HG03280 (cell line): ENCODE data around the gene HNRNPD.
"Not testable (repeated sequence)": the region's sequence is repeated elsewhere in the genome, so short reads cannot be mapped to it uniquely, and the experiment has no call there.

Experiments used
- ATAC-seq: cut with Tn5 transposase; IDR thresholded peaks from one replicate; pipeline ENCODE4 v1.9.1; 2021; ENCODE audit warnings: mild to moderate bottlenecking, moderate library complexity; ENCODE audit not compliant: unreplicated experiment

Gene HNRNPD

DNA sequence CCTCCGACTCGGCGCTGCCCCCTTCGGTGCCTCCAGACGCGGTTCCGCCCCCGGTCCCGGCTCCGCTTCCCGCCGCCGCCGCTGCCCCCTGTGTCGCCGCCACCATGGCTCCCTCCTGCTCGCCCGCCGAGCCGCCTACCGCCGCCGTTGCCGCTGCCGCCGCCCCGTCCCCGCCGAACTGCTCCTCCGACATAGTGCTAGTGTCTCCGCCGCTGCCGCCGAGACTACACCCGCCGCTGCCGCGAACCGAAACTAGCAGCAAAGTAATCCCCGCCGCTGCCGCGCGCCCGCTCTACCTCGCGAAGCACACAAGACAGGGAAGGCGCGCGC, 340 bp downstream of the HNRNPD start:
- ATAC-seq = peak; percentile 22

DNA sequence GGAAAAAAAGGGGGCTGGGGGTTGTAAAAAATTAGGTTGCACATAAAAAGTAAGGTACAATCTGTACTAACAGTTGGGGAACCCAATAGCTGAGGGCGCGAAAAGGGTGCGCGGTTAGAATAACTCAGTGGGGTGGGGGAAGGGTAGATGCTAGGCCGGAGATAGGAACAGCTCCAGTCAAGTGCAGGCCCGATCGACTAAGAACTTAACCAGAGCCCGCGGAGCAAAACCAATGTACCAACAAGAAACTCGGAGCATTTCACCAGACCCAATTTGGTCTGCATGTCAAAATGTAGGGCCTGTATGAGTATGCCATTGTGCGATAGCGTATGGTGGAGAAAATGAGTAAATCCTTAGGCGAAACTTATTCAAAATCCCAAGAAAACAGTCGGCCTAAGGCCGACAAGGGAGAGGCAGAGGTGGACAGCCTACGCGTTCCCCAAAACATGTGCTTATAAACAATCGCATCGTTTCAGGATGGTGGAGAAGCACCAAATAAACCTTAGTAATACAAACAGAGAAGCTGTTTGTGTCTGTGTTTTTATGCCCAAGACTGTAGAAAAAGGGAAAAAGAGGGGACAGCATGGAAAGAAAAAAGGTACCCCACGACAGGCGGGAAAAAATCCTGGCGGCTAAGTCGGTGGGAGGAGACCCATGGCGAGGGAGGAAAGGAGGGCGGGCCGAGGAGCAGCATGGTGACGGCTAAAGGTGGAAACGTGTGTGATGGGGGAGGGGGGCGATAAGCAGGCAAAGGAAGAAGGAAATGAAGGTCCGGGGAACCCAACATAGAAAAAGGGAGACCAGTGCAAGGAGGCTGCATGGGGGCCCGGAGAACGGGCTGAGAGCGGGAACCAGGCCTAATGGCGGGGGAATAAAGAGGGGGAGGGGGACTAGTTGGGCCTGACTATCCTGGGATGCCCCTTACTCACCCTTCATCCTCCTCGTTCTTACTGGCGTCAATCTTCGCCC, 990 bp downstream of the HNRNPD start:
- no peak for ATAC-seq

DNA sequence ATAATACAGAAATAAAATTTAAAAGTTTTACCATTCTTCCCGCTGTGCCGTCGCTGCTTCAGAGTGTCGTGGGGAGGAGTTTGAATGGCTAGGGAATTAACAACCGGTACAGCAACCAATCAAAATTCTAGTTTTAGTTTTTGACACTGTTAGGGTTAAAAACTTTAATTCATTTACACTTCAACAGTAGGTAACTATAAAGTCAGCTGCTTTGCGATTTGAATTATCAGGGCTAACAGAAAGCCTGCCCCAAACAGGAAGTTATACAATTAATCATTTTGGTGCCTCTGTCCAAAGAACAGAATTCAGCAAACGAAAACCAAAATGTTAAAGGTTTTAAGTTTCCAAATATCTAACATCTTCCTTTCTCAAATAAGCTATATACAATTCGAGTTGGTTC, 2.3 kb downstream of the HNRNPD start:
- no peak for ATAC-seq

DNA sequence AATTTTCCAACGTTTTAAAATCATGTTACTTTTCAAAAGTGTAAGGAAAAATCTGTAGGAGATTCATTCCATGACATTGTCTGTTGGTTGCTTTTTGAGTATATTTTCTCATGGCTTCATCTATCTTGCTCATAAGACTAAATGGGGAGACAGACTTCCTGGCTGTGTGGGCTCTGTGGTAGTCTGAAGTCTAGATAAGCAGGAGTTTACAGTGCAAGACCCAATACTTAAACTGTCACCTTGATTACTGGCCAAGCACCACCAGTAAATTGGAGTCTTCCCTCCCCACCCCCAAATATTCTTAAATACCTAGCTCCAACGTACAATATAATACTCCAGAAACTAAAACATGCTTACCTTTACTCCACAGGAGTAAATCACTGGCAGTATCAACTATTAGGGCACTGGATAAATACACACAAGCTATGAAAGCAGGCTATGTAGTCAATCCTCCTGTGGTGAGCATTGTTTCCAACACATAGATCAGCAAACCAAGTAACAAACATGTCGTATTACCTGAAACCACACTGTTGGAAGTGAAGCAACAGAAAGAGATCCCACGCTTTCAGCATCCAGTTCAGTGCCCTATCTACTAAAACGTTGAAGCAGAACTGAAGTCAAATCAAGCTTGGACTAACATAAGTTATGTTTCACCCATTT, 6.2 kb downstream of the HNRNPD start:
- no peak for ATAC-seq

DNA sequence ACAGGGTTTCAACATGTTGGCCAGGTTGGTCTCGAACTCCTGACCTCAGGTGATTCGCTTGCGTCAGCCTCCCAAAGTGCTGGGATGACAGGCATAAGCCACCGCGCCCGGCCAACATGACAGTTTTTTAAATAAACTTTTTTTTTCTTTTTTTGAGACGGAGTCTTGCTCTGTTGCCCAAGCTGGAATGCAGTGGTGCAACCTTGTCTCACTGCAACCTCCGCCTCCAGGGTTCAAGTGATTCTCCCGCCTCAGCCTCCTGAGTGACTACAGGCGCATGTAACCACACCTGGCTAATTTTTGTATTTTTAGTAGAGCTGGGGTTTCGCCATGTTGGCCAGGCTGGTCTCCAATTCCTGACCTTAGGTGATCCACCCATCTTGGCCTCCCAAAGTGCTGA, 7.4 kb downstream of the HNRNPD start:
- not testable (repeated sequence) for ATAC-seq

DNA sequence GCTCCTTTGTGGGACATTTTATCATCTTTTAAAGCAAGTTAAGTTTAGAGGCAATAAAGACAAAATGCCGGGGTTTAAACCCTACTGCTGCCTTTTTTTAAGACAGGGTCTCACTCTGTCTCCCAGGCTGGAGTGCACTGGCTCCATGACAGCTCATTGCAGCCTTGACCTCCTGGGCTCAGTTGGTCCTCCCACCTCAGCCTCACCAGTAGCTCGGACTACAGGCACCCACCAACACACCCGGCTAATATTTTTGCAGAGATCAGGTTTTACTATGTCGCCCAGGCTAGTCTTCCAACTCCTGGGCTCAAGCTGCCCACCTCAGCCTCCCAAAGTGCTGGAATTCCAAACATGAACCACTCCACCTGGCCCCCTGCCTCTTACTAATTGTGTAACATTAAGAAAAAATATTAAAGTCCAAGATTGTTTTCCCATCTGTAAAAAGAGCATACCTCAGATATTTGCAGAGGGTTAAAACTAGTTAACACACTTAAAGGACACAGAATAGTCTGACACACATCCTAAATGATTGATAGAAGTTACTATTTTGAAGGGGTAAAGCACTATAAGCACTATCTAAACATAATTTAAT, 9.8 kb downstream of the HNRNPD start:
- no peak for ATAC-seq

DNA sequence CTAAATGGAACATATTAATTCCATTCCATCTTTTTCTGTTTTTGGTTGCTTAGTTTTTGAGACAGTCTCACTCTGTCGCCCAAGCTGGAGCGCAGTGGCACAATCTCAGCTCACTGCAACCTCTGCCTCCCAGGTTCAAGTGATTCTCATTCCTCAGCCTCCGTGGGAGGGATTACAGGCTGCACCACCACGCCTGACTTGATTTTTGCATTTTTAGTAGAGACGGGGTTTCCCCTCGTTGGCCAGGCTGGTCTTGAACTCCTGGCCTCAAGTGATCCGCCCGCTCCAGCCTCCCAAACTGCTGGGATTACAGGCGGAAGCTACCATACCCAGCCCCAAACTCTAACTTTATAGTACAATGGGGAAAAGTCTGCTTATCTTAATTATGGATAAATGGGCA, 11.2 kb downstream of the HNRNPD start:
- no peak for ATAC-seq

DNA sequence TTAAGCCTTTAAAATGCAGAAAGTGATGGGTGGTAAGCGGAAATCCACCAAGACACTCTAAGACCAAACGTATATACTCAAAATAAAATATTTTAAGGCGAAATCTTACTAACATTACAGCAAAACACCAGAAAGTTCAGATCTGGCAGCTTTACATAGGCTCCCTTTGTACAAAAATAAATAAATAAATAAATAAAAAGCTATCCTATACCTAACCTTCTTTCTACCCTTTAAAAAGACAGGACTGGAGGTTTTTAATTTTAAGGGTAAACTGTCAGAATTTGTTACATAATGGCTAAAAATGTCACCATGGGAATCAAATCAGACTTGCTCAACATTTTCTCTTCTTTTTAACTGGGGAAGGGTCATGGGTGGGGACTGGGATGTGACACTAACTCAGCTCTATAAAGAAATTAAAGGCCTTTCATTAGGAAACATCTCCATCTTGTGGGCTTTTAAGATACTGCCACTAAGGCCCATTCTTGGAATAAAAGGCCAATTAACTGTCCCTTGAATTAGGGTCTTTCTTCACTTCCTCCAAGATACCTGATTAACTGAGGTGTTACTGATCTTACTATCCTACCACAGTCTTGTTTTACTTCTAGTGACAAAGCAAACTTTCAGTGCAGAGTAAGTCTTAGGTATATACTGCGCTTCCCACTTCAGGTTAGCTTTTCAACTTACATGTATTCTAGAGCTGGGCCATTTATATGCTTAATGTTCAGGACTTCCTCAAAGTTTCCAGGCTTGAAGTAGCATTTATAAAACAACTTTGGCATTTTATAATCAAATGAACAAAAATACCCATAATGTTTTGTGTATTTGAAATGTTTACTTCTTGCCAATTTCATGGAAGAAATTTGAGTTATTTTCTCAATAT, 13.3 kb downstream of the HNRNPD start:
- ATAC-seq = no peak

DNA sequence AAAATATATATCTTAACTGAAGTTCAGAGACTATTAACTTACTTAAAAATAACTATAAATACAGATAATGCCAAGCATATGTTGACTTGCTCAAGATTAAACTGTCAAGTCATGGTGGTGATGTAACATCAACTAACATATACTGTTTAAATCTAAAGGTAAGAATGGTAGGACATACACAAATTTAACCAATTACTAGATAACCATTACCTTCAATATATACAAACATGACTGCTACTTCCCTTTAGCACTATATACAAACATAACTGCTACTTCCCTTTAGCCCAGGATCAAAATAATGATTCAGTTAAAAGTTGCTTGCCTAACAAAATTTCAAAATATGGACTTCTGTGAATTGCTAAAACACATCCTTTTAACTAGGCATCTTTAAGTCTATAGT, 14.9 kb downstream of the HNRNPD start:
- no peak for ATAC-seq

DNA sequence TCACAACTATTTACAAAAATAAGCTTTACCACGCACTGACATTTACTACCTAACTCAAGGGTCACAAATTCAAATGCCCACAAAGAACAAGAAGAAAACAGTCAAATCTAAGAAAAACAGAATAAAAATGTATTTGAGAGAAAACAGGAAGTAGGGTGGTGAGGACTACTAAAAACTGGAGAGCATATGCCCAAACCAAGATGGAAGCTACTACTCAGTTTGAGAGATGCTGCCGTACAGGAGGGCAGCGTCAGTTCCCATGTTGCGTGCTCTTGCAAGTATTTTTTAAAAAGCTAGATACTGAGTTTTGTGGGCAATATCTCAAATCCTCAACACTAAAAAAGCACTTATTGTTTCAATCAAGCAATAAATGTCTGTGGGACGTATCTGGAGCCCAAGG, 16.2 kb downstream of the HNRNPD start:
- no peak for ATAC-seq

DNA sequence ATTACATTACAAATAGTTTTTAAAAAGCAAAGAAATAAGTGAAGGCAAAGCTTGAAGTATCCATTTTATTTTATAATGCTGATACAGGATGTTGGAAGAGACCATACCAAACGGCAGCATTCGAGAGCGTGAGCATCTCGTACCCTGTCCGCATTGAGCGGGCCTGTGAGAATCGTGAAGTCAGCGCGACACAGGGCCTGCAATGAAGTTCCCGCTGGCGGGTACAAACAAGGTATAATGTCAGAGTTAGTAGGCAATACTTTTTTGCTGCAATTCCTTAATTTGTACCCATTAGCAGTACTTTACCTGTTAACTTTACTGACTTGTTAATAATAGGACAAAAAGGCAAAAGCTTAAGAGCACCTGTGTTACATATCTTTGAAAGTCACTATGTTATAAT, 19.0 kb downstream of the HNRNPD start:
- ATAC-seq = no peak

DNA sequence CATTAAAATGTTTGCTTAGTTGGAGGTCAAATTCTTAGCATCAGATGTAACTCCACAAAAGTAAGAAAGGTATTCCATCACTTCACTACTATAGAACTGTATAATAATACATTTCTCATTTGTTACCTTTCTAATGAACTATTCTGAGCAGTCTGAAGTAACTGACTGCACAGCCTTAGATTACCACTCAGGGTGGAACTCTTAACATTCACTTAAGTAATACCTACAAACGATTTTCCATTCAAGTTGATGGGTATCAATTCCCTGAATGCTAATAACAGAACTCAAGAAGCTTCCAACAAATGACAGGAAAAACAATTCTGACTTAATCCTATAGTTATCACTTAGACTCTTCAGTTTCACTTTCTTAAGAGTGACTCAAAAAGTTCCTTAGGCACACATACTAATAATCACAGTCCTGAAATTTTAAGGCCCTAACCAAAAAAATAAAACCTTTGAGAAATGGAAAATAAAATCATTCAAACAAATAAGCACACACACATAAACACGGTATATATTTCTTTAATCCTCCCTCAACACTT, 20.9 kb downstream of the HNRNPD start:
- no peak for ATAC-seq

DNA sequence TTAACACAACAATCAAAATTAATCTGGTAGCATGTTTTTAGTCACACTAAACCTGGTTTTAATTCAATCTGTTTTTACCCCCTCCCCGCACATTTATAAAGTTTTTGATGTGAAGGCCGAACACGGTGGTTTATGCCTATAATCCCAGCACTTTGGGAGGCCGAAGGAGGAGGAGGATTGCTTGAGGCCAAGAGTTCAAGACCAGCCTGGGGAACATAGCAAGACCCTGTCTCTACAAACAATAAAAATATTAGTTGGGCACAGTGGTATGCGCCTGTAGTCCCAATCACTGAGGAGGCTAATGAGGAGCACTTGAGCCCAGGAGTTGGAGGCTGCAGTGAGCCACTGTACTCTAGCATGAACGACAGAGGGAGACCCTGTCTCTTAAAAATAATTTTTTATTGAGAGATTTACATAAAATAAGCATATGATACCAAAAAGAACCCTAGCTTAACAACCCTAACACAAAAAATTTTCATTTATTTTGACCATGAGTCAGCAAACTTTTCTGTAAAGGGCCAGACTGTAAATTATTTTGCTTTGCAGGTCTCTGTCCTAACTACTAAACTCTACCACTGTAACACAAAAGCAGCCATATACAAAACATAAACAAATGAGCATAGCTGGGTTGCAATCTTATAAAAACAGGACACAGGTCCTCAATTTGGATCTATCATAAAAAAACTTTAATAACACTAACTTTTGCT, 21.5 kb downstream of the HNRNPD start:
- no peak for ATAC-seq

DNA sequence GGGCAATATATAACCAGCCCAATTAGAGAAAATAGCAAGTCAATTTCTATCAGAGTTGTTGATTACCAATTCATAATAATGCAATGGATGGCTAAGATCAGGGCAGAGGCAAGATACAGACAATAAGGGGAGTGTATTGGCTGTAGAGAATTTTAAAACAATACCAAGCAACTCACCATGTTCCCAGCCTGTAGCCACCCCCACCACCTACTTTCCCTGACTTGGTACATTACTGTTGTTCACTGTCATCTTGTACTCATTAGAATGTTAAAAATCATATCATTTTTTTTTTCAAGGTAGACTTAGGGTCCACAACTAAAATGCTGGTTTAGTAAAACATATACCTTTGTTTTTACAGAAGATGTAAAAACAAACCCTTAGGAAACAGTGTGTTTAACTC, 27.7 kb downstream of the HNRNPD start:
- no peak for ATAC-seq

DNA sequence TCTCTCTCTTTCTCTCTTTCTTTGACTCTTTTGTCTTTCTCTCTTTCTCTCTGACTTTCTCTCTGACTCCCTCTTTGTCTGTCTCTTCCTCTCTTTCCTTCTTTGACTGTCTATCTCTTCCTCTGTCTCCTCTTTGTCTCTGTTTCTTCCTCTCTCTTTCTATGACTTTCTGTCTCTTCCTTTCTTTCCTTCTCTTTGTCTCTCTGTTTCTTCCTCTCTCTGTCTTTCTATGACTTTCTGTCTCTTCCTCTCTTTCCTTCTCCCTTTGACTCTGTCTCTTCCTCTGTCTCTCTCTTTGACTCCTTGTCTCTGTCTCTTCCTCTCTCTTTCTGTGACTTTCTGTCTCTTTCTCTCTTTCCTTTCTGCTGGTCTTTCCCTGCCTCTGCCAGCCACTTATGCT, 38.7 kb downstream of the HNRNPD start:
- no peak for ATAC-seq

DNA sequence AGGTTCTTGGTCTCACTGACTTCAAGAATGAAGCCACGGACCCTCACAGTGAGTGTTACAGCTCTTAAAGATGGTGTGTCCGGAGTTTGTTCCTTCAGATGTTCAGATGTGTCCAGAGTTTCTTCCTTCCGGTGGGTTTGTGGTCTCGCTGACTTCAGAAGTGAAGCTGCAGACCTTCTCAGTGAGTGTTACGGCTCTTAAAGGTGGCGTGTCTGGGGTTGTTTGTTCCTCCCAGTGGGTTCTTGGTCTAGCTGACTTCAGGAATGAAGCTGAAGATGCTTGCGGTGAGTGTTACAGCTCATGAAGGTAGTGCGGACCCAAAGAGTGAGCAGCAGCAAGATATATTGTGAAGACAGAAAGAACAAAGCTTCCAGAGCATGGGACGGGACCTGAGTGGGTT, 40.1 kb downstream of the HNRNPD start:
- not testable (repeated sequence) for ATAC-seq

DNA sequence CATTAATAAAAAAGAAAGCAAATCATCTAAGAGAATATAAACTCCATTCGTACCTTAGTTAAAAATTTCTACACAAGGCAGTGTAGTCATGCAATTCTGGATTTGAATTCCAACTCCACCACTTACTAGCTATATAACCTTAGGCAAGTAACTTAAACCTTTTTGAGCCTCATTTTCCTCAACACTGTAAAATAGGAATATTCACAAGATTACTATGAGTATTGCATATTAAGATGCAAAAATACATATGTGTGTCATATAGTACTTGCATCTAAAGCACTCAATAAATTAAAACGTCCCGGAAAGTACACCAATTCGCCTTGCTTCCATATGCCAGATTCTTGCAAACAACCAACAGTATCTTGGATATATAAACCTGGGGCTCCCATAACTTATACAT, 42.0 kb downstream of the HNRNPD start:
- no peak for ATAC-seq

DNA sequence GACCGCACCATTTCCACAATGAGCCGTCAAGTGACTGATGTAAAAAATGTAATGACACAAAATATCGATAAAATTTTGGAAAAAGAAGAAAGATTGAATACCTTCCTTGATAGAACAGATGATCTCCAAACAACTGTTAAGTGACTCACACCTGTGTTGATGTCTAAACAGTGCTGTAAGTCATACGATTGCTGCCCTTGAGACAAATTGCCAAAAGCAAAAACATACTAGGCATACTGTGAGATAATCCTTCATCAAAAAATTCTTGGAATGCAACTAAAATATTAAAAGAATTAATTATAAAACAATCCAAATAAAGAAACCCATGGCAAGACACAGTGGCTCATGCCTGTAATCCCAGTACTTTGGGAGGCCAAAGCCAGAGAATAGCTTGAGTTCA, 53.4 kb downstream of the HNRNPD start:
- no peak for ATAC-seq

DNA sequence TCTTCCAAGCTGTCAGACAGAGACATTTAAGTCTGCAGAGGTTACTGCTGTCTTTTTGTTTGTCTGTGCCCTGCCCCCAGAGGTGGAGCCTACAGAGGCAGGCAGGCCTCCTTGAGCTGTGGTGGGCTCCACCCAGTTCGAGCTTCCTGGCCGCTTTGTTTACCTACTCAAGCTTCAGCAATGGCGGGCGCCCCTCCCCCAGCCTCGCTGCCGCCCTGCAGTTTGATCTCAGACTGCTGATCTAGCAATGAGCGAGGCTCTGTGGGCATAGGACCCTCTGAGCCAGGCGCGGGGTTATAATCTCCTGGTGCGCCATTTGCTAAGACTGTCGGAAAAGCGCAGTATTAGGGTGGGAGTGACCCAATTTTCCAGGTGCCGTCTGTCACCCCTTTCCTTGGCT, 70.7 kb downstream of the HNRNPD start:
- not testable (repeated sequence) for ATAC-seq
